AG10803 (cell line): ENCODE results near the gene BICRA.

ENCODE experiments used
- DNase-seq: peaks from one replicate; pipeline ENCODE4 v3.0.0; 2010; ENCODE audit warnings: low read depth
- H3K4me3 ChIP-seq: 2 replicates; pipeline ENCODE4 v1.5.1; 2011; ENCODE audit warnings: mild to moderate bottlenecking, low read length, control low read depth
- TF ChIP-seq, protein P1 (sequence below): conservative IDR thresholded peaks from 2 replicates; pipeline ENCODE4 v1.5.1; 2011; ENCODE audit warnings: mild to moderate bottlenecking, low read length, control low read depth, inconsistent platforms

BICRA gene

GRCh38 chr19:47698631-47699359, 89.9 kb downstream of the BICRA start:
- no peak for DNase-seq
- H3K4me3 ChIP-seq = no peak overlapping the region
- TF ChIP-seq, protein P1, sequence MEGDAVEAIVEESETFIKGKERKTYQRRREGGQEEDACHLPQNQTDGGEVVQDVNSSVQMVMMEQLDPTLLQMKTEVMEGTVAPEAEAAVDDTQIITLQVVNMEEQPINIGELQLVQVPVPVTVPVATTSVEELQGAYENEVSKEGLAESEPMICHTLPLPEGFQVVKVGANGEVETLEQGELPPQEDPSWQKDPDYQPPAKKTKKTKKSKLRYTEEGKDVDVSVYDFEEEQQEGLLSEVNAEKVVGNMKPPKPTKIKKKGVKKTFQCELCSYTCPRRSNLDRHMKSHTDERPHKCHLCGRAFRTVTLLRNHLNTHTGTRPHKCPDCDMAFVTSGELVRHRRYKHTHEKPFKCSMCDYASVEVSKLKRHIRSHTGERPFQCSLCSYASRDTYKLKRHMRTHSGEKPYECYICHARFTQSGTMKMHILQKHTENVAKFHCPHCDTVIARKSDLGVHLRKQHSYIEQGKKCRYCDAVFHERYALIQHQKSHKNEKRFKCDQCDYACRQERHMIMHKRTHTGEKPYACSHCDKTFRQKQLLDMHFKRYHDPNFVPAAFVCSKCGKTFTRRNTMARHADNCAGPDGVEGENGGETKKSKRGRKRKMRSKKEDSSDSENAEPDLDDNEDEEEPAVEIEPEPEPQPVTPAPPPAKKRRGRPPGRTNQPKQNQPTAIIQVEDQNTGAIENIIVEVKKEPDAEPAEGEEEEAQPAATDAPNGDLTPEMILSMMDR = no peak

DNA sequence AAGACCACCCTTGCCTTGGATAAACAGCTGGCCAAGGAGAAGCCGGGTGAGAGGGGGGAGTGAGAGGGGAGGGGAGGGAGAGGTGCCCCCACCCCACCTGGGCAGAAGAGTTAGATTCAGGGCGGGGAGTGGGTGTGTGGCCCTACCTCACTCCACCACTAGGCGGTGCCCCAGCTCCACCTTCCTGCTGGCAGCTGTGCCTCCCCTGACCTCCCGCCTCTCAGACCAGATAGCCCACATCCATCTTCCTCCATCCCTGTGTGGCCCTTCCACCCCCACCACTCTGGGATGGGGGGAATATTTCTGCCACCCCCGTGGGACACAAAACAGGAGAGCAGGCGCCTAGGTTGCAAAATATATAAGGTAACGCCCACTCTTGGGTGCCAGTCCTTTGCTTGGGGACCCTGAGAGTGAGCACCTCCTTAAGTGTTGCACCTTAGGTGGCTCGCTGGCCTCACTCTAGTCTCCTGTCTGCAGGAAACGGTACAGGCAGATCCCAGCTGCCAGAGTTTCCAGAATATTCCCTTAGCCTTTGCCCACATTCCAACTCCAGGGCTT, 90.5 kb downstream of the BICRA start:
- no peak overlapping the region for H3K4me3 ChIP-seq
- TF ChIP-seq, protein P1 = peak; percentile 65
- no peak for DNase-seq

DNA sequence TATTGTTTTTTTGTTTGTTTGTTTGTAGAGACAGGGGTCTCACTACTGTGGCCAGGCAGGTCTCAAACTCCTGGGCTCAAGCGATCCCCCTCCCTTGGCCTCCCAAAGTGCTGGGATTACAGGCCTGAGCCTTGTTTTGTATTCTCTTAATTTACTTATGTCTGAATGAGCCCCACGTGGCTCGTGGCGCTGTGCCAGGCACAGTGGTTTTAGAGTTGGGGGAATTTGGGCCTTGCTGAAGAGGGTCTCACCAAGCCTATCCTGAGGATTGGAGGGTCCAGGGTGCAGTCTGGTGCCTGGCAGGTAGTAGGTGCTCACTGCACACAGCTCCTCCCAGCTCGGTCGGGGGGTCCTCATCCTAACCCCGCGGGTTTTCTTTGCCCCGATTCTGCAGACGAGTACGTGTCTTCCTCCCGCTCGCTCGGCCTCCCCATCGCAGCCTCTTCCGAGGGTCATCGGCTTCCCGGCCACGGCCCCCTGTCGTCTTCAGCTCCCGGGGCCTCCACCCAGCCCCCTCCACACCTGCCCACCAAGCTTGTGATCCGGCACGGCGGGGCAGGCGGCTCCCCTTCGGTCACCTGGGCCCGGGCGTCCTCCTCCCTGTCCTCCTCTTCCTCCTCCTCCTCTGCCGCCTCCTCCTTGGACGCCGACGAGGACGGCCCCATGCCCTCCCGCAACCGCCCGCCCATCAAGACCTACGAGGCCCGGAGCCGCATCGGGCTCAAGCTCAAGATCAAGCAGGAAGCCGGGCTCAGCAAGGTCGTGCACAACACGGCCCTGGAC, 92.2 kb downstream of the BICRA start:
- TF ChIP-seq, protein P1 = no peak
- DNase-seq = no peak
- no peak overlapping the region for H3K4me3 ChIP-seq

DNA sequence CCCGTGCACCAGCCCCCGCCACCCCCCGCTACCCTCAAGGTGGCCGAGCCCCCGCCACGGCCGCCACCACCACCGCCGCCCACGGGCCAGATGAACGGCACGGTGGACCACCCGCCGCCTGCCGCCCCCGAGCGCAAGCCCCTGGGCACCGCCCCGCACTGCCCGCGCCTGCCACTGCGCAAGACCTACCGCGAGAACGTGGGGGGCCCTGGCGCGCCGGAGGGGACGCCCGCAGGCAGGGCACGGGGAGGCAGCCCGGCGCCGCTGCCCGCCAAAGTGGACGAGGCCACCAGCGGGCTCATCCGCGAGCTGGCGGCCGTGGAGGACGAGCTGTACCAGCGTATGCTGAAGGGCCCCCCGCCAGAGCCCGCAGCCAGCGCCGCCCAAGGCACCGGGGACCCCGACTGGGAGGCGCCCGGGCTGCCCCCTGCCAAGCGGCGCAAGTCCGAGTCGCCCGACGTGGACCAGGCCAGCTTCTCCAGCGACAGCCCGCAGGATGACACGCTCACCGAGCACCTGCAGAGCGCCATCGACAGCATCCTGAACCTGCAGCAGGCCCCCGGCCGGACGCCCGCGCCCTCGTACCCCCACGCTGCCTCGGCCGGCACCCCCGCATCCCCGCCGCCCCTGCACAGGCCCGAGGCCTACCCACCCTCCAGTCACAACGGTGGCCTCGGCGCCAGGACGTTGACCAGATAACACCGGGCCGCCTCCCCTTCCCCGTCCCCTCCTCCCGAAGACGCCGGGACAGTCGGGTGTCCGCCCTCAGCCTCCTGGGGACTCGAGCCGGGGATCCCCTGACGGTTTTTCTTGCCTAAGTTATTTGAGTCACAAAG, 93.0 kb downstream of the BICRA start:
- TF ChIP-seq, protein P1 = no peak
- no peak overlapping the region for H3K4me3 ChIP-seq
- no peak for DNase-seq

- no peak for DNase-seq
- TF ChIP-seq, protein P1 = no peak
- no peak overlapping the region for H3K4me3 ChIP-seq
These were observed 93.7 kb downstream of the BICRA start for GRCh38 chr19:47702671-47703070.

DNA sequence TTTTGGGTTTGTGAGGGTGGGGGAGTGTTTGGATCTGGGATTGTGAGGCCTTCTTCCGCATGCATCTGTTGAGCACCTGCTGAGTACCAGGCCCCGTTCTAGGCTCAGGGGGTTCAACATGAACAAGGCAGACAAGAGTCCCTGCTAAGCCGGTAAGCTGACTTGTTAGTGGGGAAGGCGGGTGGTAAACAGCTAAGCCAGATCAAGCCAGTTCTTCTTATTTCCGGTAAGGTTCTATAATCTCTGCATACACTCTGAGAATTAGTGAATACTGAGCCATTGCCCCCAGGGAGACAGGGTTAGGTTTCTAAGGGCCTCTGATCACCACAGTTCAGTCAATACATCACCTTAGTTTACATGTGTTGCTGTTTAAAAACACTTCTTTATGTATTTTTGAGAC, 94.4 kb downstream of the BICRA start:
- H3K4me3 ChIP-seq = no peak overlapping the region
- DNase-seq = no peak
- TF ChIP-seq, protein P1 = no peak
